Psoas muscle (tissue), 8 donors: Measurements from ENCODE around the gene INAFM2. TPM values are rescaled to one million over a fixed set of nuclear protein-coding genes. Genes with fewer than 3 reads are reported as not detected.

Experiments
- ATAC-seq, 4 donors: fragments of 200-7000 bp; cut with Tn5 transposase; one replicate each; pipeline ENCODE4 v1.9.1; 2020; ENCODE audit warnings: moderate library complexity in 3 of 4, mild to moderate bottlenecking in 2 of 4
- DNase-seq, 2 donors: peaks; one replicate each; pipeline ENCODE4 v3.0.0-alpha.2; 2020
- H3K27ac ChIP-seq: fragments of 200-600 bp; one replicate; pipeline ENCODE4 v1.8.0; 2022
- H3K27me3 ChIP-seq, 3 donors: fragments of 200-600 bp in 1 of 3; one replicate each; pipeline versions ENCODE4 v1.6.1 to v1.8.0; 2013 to 2022; ENCODE audit warnings: low read length in 2 of 3, mild to moderate bottlenecking in 2 of 3, moderate library complexity in 1 of 3; ENCODE audit not compliant: insufficient read depth in 3 of 3
- H3K36me3 ChIP-seq, 2 donors: fragments of 200-600 bp in 1 of 2; one replicate each; pipeline versions ENCODE4 v1.6.1 to v1.8.0; 2013 to 2022; ENCODE audit warnings: low read depth in 1 of 2, mild to moderate bottlenecking in 1 of 2, moderate library complexity in 1 of 2; ENCODE audit not compliant: insufficient read depth in 1 of 2
- H3K4me1 ChIP-seq: fragments of 200-600 bp; one replicate; pipeline ENCODE4 v1.8.0; 2022
- H3K4me3 ChIP-seq: fragments of 200-600 bp; one replicate; pipeline ENCODE4 v1.8.0; 2022; ENCODE audit warnings: mild to moderate bottlenecking
- H3K9me3 ChIP-seq: fragments of 200-600 bp; one replicate; pipeline ENCODE4 v1.8.0; 2022
- CTCF ChIP-seq: fragments of 200-600 bp; IDR thresholded peaks from one replicate; pipeline ENCODE4 v1.8.0; 2022; ENCODE audit warnings: antibody characterized with exemption
- WGBS, 3 donors: extraction: QIAGEN DNeasy Blood & Tissue Kit; methylation state at CpG; one replicate each; pipeline versions ENCODE4 v1.1.6 to v1.1.7; 2013; 5-methylcytosine and 5-hydroxymethylcytosine counted together
- intact Hi-C, 2 donors: fragments of 100-400 bp; cut with DNase I; formaldehyde crosslinking; loops; one replicate each; pipeline versions ENCODE4 v1.11.0 to v1.14.2; 2022
- polyA plus RNA-seq, 3 donors: library from polyadenylated mRNA; stranded (reverse); fragments of 200-250 nt; gene quantifications; one replicate each; pipeline ENCODE4 v1.2.3, GENCODE V29; 2013
- total RNA-seq, 4 donors: library from RNA; stranded (reverse); fragmentation: NEBNext Ultra II Directional in 2 of 4; extraction: Animal tissue kit (Norgen Biotek cat#: 25700) in 2 of 4; gene quantifications; one replicate each; pipeline versions ENCODE4 v1.2.1 to v1.2.4, GENCODE V29; 2021 to 2023
- donor health status: healthy with polysubstance abuse.
- donor health status: DM: no; HTN: no; CAD: no; lungs with moderate emphysema.
- donor health status: Bipolar disorder and iron deficiency.
- donor health status: healthy.
- donor health status: DM: yes; HTN: yes; CAD: no.
- donor health status: DM: no; HTN: no; CAD: no.
- donor health status: DM: no; HTN: no; CAD: no.
- donor health status: DM: yes; HTN: yes; CAD: no.

INAFM2 gene
- total and polyA plus RNA-seq, 7 donors = 5.8 to 32.4 (median 22.3) TPM

DNA sequence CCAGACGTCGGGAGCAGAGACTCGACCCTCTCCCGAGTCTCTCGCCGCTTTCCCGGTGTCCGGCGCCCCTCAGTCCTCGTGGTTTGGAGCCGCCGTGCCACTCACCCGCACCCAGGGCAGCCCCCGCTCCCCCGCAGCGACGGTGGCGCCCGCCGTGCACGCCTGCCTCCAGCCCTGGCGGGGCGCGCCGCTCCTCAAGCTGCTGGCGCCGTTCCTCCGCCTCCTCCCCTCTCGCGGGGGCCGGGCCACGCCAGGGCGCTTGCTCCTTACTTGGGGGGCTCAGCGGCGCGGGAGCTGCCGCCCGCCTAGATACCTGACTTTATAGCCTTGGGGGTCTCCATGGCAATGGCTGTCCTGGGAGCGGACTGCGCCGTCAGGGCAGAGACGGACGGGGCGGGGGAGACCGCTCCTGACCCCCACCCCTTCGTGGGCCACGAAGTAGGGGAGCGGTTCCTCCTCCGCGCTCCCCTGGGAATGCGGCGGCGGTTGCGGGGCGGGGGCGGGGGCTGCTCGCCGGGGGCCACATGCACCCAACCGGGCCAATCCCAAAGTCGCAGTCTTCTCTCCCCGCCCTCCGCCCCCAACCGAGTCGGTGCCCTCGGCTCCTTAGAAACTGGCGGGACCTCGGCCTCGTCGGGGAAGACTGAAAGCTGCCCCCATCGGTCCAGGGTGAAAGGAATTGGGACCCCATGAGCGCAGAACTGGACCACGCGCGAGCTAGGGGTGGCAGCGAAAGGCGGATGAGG lies 40.5 kb upstream of the INAFM2 start, which contains the start of gene ANKRD63:
Gene ANKRD63 (minus strand): TSS at position 196 of the 746 bp plus-strand sequence. CDS start 478 bp downstream, outside the sequence.
- intact Hi-C loops = no loop called here
- H3K4me1 ChIP-seq = peaks cover 12% of the 10 kb centered on the region
- no peak for TF ChIP-seq CTCF
- no peaks in the 10 kb centered on the region for H3K9me3 ChIP-seq
- 2 to 3% (median 2%) methylated on average over 54 to 76 of the region's 76 CpGs for WGBS, 3 donors
- no peaks in the 10 kb centered on the region for H3K36me3 ChIP-seq
- peak within 1 kb of the TSS; percentile 67 for H3K4me3 ChIP-seq
- peak in 1 of 2 donors; percentile 38 for DNase-seq
- peak in 3 of 4 donors; percentile 9 to 45 (median 18) for ATAC-seq
- no peak within 1 kb of the TSS for H3K27ac ChIP-seq
- H3K27me3 ChIP-seq = peaks cover 0 to 51% (median 34%) of the 10 kb centered on the region in 3 donors

DNA sequence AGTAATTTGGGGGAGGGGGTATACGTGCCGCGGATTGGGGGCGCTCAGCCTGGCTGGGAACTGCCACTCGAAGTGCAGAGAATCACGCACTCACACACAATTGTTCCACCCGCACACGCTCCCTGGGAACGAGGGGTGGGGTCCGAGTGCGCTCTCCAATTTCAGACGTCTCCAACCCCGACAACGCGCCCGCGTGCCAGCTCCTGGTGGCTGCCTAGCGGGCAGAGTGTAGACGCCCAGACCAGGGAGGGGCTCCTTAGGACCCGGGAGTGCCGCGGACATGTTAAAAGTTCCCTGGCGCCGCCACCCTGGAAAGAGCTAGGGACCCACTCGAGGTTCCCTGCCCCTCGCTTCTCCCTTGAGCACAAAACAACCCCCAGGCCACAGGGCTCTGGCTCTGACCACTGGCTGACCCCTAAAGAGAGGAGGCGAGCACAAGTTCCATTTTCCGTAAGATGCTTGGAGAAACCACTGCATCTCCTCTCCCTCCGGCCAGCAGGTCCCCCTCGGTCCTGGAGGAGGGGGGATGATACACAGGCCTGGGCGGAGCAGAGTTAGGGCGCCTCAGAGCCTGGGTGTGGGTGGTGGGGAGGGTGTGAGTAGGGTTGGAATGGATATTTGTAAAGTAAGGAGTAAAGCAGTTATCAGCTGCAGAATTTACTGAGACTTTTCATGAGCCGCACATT lies 39.7 kb upstream of the INAFM2 start:
- no peak for TF ChIP-seq CTCF
- peaks cover 0 to 47% (median 31%) of the 10 kb centered on the region in 3 donors for H3K27me3 ChIP-seq
- intact Hi-C loops = no loop called here
- H3K9me3 ChIP-seq = no peaks in the 10 kb centered on the region
- peaks cover 12% of the 10 kb centered on the region for H3K4me1 ChIP-seq
- ATAC-seq (no peak), DNase-seq (no peak)
- H3K36me3 ChIP-seq = no peaks in the 10 kb centered on the region
- H3K27ac ChIP-seq = no peak overlapping the region
- WGBS, 3 donors = 31 to 35% (median 31%) methylated on average over 33 of the region's 33 CpGs
- no peak overlapping the region for H3K4me3 ChIP-seq

DNA sequence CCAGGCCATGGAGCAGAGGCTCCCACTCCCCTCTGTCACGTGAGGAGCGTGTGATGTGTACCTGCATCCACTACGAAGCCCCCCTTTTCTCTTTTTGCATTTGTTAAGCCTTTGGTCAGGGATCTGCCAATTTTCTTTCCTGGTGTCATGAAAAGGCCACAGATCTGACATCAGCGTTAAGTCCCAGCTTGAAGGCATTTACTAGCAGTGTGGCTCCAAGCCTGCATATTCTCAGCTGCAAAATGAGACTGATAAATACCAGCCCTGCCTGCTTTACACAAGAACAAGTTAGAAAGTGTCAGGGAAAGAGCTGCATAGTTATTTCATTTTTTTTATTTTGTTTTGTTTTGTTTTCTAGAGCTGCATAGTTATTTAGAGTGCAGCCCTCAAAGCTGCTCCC lies 38.3 kb upstream of the INAFM2 start:
- DNase-seq (no peak), ATAC-seq (no peak)
- Histone ChIP-seq H3K4me1 (peaks cover 12% of the 10 kb centered on the region), H3K27me3 (peaks cover 0 to 34% (median 30%) of the 10 kb centered on the region in 3 donors), H3K27ac (no peak overlapping the region), H3K4me3 (no peak overlapping the region), H3K9me3 (no peaks in the 10 kb centered on the region), H3K36me3 (no peaks in the 10 kb centered on the region)
- TF ChIP-seq CTCF = no peak
- WGBS, 3 donors = 77 to 85% (median 79%) methylated on average over 4 of the region's 4 CpGs
- intact Hi-C loops = no loop called here

DNA sequence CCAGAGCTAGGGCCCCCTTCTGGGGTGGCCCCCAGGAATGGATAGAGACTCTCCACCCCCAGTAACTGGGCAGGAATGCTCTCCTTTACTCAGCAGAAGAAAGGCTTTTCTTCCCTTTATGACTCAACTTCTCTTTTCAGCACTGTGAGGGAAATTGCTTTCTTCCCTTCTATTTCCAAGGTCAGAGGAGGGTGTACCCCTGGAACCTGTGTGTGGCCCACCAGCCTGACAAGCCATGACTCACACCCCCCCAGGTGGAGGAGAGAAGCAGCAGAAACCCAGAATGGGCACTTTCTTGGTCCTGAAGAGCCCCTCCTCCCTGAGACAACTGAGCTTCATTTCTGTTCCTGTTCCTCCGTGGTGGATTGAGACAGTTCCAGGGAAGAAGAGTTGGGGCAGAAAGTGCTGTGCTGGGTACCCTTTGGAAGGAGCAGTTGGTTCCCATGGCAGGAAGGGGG lies 37.9 kb upstream of the INAFM2 start:
- no peak for TF ChIP-seq CTCF
- no peaks in the 10 kb centered on the region for H3K9me3 ChIP-seq
- ATAC-seq (no peak), DNase-seq (no peak)
- peaks cover 12% of the 10 kb centered on the region for H3K4me1 ChIP-seq
- no peak overlapping the region for H3K4me3 ChIP-seq
- 38 to 53% (median 44%) methylated on average over 1 of the region's 1 CpG for WGBS, 3 donors
- H3K27ac ChIP-seq = no peak overlapping the region
- intact Hi-C loops = no loop called here
- H3K27me3 ChIP-seq = peaks cover 0 to 30% (median 28%) of the 10 kb centered on the region in 3 donors
- no peaks in the 10 kb centered on the region for H3K36me3 ChIP-seq
